Choroid plexus epithelial cell (primary cell): Measurements from ENCODE around the gene SERPINB13.
A peak's percentile ranks its signal among the peaks of the same experiment; 100 is the strongest.

Source experiments
- DNase-seq: peaks from one replicate; pipeline ENCODE4 v3.0.0-alpha.2; 2010; ENCODE audit warnings: low read depth
- H3K4me3 ChIP-seq: 2 replicates; pipeline ENCODE4 v1.5.1; 2011; ENCODE audit warnings: low read depth, mild to moderate bottlenecking, control low read depth, low read length, moderate library complexity
- TF ChIP-seq, protein P1 (sequence below): conservative IDR thresholded peaks from 2 replicates; pipeline ENCODE4 v1.5.1; 2011; ENCODE audit warnings: low read depth, mild to moderate bottlenecking, control low read depth, inconsistent platforms, low read length, moderate library complexity

Gene SERPINB13

DNA sequence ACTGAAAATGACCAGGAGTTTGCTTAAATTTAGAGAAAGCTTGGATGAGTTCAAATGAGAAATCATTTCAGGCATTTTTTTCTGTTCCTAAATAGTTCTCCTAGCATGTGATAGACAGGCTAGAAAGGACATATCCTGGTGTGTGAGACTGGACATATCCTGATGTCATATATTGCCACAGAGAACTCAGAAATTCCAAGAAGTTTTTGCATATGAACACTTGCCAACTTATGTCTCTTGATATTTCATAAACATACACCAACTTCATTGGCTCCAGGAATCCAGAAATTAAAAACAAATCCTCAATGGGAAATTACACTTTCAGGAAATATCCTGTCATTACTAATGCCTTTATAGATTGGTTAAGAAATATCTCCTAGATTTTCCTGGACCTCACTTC is 59.8 kb downstream of the SERPINB13 start:
- DNase-seq, result peak; percentile 3
- TF ChIP-seq, protein P1, sequence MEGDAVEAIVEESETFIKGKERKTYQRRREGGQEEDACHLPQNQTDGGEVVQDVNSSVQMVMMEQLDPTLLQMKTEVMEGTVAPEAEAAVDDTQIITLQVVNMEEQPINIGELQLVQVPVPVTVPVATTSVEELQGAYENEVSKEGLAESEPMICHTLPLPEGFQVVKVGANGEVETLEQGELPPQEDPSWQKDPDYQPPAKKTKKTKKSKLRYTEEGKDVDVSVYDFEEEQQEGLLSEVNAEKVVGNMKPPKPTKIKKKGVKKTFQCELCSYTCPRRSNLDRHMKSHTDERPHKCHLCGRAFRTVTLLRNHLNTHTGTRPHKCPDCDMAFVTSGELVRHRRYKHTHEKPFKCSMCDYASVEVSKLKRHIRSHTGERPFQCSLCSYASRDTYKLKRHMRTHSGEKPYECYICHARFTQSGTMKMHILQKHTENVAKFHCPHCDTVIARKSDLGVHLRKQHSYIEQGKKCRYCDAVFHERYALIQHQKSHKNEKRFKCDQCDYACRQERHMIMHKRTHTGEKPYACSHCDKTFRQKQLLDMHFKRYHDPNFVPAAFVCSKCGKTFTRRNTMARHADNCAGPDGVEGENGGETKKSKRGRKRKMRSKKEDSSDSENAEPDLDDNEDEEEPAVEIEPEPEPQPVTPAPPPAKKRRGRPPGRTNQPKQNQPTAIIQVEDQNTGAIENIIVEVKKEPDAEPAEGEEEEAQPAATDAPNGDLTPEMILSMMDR, result no peak
- no peak overlapping the region for H3K4me3 ChIP-seq

DNA sequence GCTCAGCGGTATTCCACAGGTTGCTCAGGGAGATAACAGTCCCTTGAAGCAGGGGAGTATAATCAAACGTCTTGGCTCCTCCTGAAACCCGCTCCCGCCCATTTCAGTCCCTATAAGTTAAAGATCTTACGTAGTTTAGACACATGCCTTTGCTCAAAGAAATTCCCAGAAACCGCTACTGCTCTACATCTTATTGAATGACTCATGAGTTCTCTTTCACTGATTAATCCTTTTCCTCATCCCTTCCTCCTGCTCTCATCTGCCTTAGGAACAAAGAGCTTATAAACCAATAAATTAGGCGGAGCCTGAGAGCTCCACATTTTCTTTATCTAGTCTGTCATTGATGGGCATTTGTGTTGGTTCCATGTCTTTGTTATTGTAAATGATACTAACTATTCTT is 61.1 kb downstream of the SERPINB13 start:
- TF ChIP-seq, protein P1, result no peak
- no peak overlapping the region for H3K4me3 ChIP-seq
- DNase-seq, result peak; percentile 4
